Neural cell (in vitro differentiated cells): Measurements from ENCODE around the gene IL17RD. TPM values are rescaled to one million over a fixed set of nuclear protein-coding genes. Genes with fewer than 3 reads are reported as not detected.

ENCODE experiments used
- H2AFZ ChIP-seq: fragments of 200-600, 300-800 bp; sonication (generic), shearing (Covaris generic); 2 replicates; pipeline ENCODE4 v1.6.0; 2014; ENCODE audit warnings: low read depth, mild to moderate bottlenecking, antibody characterized with exemption, low read length, moderate library complexity
- H3F3A ChIP-seq: fragments of 200-600 bp; shearing (Covaris generic); 2 replicates; pipeline ENCODE4 v1.6.1; 2016; ENCODE audit warnings: mild to moderate bottlenecking, moderate library complexity, mixed read lengths, antibody characterized with exemption, low read length; ENCODE audit not compliant: insufficient read depth, poor library complexity, severe bottlenecking
- H3K27ac ChIP-seq: fragments of 200-600, 300-800 bp; sonication (generic), shearing (Covaris generic); 2 replicates; pipeline ENCODE4 v1.5.1; 2014; ENCODE audit warnings: mild to moderate bottlenecking, low read length, moderate library complexity
- H3K27me3 ChIP-seq: fragments of 300-800, 200-600 bp; sonication (generic), shearing (Covaris generic); 2 replicates; pipeline ENCODE4 v1.6.0; 2014; ENCODE audit warnings: mild to moderate bottlenecking, low read depth, low read length, moderate library complexity; ENCODE audit not compliant: insufficient read depth
- H3K36me3 ChIP-seq: fragments of 300-800, 200-600 bp; sonication (generic), shearing (Covaris generic); 2 replicates; pipeline ENCODE4 v1.5.1; 2014; ENCODE audit warnings: mild to moderate bottlenecking, antibody characterized with exemption, low read length, moderate library complexity; ENCODE audit not compliant: insufficient read depth
- H3K4me2 ChIP-seq: fragments of 300-800, 200-600 bp; sonication (generic), shearing (Covaris generic); 2 replicates; pipeline ENCODE4 v1.6.0; 2014; ENCODE audit warnings: mild to moderate bottlenecking, low read length
- H3K4me3 ChIP-seq: fragments of 300-800, 200-600 bp; sonication (generic), shearing (Covaris generic); 2 replicates; pipeline ENCODE4 v1.5.1; 2014; ENCODE audit warnings: mild to moderate bottlenecking, low read length, moderate library complexity
- H3K79me2 ChIP-seq: fragments of 200-600 bp; shearing (Covaris generic); replicated peaks from 2 replicates; pipeline ENCODE4 v1.6.0; 2014; ENCODE audit warnings: mild to moderate bottlenecking, low read length, moderate library complexity; ENCODE audit not compliant: insufficient read depth
- H3K9ac ChIP-seq: fragments of 300-800, 200-600 bp; sonication (generic), shearing (Covaris generic); 2 replicates; pipeline ENCODE4 v1.6.1; 2016; ENCODE audit warnings: mild to moderate bottlenecking, low read length, mixed read lengths
- H3K9me2 ChIP-seq: fragments of 200-600 bp; shearing (Covaris generic); 2 replicates; pipeline ENCODE4 v1.6.1; 2016; ENCODE audit warnings: mild to moderate bottlenecking, low read length, mixed read lengths; ENCODE audit not compliant: insufficient read depth
- H3K9me3 ChIP-seq: fragments of 200-600, 300-800 bp; sonication (generic), shearing (Covaris generic); 2 replicates; pipeline ENCODE4 v1.6.1; 2016; ENCODE audit warnings: mild to moderate bottlenecking, mixed run types, low read length, moderate library complexity, mixed read lengths
- H4K20me1 ChIP-seq: fragments of 200-600 bp; shearing (Covaris generic); 2 replicates; pipeline ENCODE4 v1.6.1; 2016; ENCODE audit warnings: mild to moderate bottlenecking, mixed run types; ENCODE audit not compliant: insufficient read depth
- CTCF ChIP-seq: fragments of 450-650 bp; IDR thresholded peaks from 2 replicates; pipeline ENCODE4 v1.5.1; 2014; ENCODE audit warnings: antibody characterized with exemption, mild to moderate bottlenecking, moderate library complexity; ENCODE audit not compliant: poor library complexity, severe bottlenecking
- EP300 ChIP-seq: fragments of 450-650 bp; conservative IDR thresholded peaks from 2 replicates; pipeline ENCODE4 v1.6.1; 2014; ENCODE audit warnings: antibody characterized with exemption, mild to moderate bottlenecking, moderate library complexity; ENCODE audit not compliant: poor library complexity, severe bottlenecking
- EZH2 ChIP-seq: fragments of 200-600, 300-800 bp; shearing (Covaris generic), sonication (generic); IDR thresholded peaks from 2 replicates; pipeline ENCODE4 v1.6.1; 2014; ENCODE audit warnings: antibody characterized with exemption, low read length, borderline replicate concordance, mild to moderate bottlenecking; ENCODE audit not compliant: insufficient read depth, poor library complexity, severe bottlenecking
- MXI1 ChIP-seq: fragments of 450-650 bp; conservative IDR thresholded peaks from 2 replicates; pipeline ENCODE4 v1.6.1; 2014; ENCODE audit warnings: antibody characterized with exemption, mild to moderate bottlenecking; ENCODE audit not compliant: poor library complexity, severe bottlenecking
- POLR2AphosphoS5 ChIP-seq: IDR thresholded peaks from 2 replicates; pipeline ENCODE4 v1.6.1; 2012
- REST ChIP-seq: IDR thresholded peaks from 2 replicates; pipeline ENCODE4 v1.6.1; 2012; ENCODE audit warnings: borderline replicate concordance
- SMC3 ChIP-seq: fragments of 450-650 bp; conservative IDR thresholded peaks from 2 replicates; pipeline ENCODE4 v1.6.1; 2014; ENCODE audit warnings: antibody characterized with exemption, mild to moderate bottlenecking, moderate library complexity; ENCODE audit not compliant: poor library complexity
- TAF1 ChIP-seq: IDR thresholded peaks from 2 replicates; pipeline ENCODE4 v1.6.1; 2012; ENCODE audit warnings: low read depth
- polyA plus RNA-seq: library from polyadenylated mRNA; depleted of rRNA; stranded (reverse); fragments of >200 nt; gene quantifications from 2 replicates; pipeline ENCODE4 v1.2.3, GENCODE V29; 2014

The IL17RD gene
- polyA plus RNA-seq, 1 donor from 2014 or later: 14.8 TPM

DNA sequence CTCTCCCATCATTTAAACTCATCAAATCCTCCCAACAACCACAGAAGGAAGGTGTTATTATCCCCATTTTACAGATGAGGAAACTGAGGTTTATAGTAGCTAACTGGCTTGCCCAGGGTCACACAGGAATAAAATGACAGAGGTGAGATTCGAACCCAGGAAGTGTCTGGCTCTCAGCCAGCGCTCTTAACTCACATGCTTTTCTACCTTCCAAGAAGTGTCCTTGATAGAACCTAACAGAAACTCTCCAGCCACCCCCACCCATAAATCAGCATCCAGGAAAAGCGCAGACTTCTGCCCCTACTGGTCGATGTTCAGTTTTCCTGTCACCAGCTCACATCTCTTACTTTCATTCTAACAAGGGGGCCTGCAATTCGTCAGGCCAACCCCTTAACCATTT lies 52.9 kb downstream of the IL17RD start:
- H3K36me3 ChIP-seq: peaks cover 14% of the 10 kb centered on the region
- no peak overlapping the region for H3K27ac ChIP-seq
- no peak overlapping the region for H3K4me2 ChIP-seq
- no peak overlapping the region for H3K9ac ChIP-seq
- no peaks in the 10 kb centered on the region for H3K27me3 ChIP-seq
- no peak for TF ChIP-seq EP300
- H3K9me3 ChIP-seq: no peaks in the 10 kb centered on the region
- no peak overlapping the region for H3K4me3 ChIP-seq
- H2AFZ ChIP-seq: no peak overlapping the region
- no peaks in the 10 kb centered on the region for H3K79me2 ChIP-seq
- H4K20me1 ChIP-seq: no peaks in the 10 kb centered on the region
- peaks cover 6% of the 10 kb centered on the region for H3F3A ChIP-seq
- no peaks in the 10 kb centered on the region for H3K9me2 ChIP-seq

DNA sequence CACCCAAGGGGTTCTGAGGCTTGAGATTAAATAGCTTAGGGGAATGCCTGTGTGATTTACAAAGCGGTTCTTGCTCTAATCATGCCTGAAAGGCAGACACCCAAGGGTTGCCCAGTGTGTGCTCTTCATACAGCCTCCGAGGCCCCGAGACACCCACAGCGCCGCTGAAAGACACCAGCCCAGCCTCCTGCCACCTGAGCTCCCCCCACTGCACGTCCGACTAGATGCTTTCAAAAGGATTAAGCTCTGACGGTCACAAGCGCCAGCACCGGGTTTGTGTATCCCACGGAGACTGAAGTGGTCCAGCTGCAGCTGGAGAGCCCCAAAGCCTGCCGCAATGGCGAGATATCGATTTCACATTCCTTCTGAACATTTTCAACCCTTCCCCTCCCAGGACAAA lies 54.4 kb downstream of the IL17RD start:
- H4K20me1 ChIP-seq: no peaks in the 10 kb centered on the region
- H3K9ac ChIP-seq: no peak overlapping the region
- H3K4me3 ChIP-seq: peak overlapping the region; percentile 7
- H3K79me2 ChIP-seq: no peaks in the 10 kb centered on the region
- H3K27me3 ChIP-seq: no peaks in the 10 kb centered on the region
- H3F3A ChIP-seq: peaks cover 6% of the 10 kb centered on the region
- TF ChIP-seq CTCF (no peak), EZH2 (no peak), EP300 (no peak), TAF1 (no peak), REST (no peak), SMC3 (no peak), MXI1 (no peak)
- H3K4me2 ChIP-seq: no peak overlapping the region
- H3K9me3 ChIP-seq: no peaks in the 10 kb centered on the region
- H3K36me3 ChIP-seq: peaks cover 15% of the 10 kb centered on the region
- no peak overlapping the region for H2AFZ ChIP-seq
- H3K27ac ChIP-seq: no peak overlapping the region
- H3K9me2 ChIP-seq: no peaks in the 10 kb centered on the region

DNA sequence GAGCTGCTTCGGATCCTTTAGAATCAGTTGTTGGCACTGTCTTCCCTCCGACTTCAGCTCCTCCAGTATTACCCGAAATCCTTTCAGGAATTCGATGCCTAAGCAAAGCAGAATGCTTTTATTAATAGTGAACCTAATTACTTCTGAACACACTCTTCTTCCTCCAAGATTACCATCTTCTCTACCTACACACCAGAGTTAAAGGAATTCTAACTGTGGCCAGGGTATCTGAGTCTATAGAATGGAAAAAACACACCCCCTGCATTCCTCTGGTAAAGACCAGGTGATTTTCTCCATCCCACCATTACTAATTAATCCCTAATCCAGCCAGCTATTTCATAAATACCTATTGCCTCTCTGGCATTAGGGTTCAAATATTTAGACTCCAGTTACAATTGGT lies 54.9 kb downstream of the IL17RD start:
- Histone ChIP-seq H4K20me1 (no peaks in the 10 kb centered on the region), H3K36me3 (peaks cover 17% of the 10 kb centered on the region), H3K9ac (no peak overlapping the region), H2AFZ (no peak overlapping the region), H3F3A (peaks cover 6% of the 10 kb centered on the region), H3K9me3 (no peaks in the 10 kb centered on the region), H3K4me3 (no peak overlapping the region), H3K9me2 (no peaks in the 10 kb centered on the region), H3K27me3 (no peaks in the 10 kb centered on the region), H3K4me2 (no peak overlapping the region), H3K27ac (no peak overlapping the region), H3K79me2 (no peaks in the 10 kb centered on the region)
- no peak for TF ChIP-seq POLR2AphosphoS5
